ENCODE results near the gene IQSEC3.
"Not testable (repeated sequence)": the region's sequence is repeated elsewhere in the genome, so short reads cannot be mapped to it uniquely, and the experiment has no call there.

The IQSEC3 gene

GRCh38 chr12:53735-54730, 12.5 kb upstream of the IQSEC3 start:
- no peak for DNase-seq

DNA sequence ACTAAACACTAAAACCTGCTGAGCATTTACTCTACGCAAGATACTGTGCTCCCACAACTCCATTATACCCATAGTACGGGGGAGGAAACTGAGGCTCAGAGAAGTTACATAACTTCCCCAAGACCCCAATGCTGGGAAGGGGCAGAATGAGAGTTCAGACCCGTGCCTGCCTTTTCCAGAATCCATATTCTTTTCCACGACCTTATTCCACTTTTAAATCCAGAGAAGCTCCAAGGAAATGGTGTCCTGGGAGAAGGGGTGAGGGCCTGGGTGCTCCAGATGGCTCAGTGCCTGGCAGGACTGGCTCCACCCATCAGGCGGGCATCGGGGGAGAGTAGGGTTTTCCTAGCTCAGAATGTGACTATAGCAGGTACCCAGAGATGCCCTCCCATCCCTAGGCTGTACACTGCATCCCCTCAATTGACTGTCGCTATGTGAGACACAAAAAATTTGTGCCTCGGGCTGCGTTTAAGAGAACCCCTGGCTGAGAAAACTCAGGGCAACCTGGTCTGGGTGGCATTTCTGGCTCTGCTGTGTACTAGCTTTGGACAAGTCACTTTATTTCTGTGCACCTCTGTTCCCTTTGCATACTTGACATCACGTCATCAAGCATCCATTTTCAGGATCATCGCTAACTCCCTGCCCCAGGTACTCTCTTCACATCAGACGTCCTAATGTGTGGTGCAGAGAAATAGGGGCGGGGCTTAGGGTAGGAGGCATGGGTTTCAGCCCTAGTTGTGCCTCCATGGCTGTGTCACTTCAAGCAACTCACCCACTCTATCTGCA, 11.6 kb upstream of the IQSEC3 start:
- DNase-seq: no peak

DNA sequence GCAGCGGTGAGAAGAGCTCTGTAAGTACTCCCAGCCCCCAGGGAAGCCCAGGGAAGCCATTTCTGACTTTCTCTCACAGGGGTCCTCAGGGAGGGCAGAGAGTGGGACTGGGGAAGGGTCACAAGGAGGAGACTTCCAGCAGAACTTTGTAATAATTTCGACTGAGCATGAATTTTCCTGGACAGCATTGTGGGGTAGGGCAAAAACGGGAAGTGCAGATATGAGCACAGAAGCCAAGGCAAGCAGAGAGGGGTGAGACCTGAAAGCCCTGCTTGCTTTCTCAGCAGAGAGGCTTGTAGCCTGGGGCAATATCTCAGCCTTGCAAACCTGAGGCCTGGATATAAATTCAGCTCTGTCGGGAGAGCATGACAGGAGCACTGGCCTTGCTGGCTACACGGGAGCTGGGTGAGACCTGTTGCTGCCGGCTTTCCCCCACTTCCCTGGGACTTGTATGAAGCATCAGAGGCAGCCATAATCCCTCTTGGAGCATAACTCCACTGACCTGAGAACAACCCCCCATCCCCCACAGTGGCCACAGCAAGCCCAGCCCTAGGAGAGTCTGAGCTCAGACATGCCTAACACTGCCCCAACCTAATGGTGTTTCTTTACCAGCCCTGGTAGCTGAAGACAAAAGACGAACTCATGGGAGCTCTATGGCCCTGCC, 9.8 kb upstream of the IQSEC3 start:
- DNase-seq: peak; percentile 15

DNA sequence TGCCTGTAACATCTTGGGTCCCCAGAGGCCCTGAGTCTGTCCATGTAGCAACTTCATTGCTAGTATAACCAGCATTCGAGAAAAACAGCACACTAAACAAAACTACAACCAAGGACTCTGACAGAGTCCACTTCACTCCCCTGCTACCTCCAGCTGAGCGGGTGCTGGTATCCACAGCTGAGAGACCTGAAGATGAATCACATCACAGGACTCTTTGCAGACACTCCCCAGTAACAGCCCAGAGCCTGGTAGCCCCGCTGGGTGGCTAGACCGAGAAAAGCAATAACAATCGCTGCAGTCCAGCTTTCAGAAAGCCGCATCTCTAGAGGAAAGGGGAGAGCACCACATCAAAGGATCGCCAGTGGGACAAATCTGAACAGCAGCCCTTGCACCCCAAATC, 9.0 kb upstream of the IQSEC3 start:
- no peak for DNase-seq

DNA sequence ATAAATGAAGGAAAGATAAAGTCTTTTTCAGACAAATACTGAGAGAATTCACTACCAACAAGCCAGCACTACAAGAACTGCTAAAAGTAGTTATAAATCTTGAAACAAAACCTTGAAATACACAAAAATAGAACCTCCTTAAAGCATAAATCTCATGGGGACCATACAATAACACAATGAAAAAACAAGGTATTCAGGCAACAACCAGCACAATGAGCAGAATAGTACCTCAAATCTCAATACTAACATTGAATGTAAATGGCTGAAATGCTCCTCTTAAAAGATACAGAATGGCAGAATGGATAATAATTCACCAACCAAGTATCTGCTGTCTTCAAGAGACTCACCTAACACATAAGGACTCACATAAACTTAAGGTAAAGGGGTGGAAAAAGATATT, 7.7 kb upstream of the IQSEC3 start:
- no peak for DNase-seq

- not testable (repeated sequence) for DNase-seq
These were observed 4.7 kb upstream of the IQSEC3 start for GRCh38 chr12:61845-62244.

- DNase-seq: peak; percentile 50
These were observed 990 bp upstream of the IQSEC3 start for GRCh38 chr12:65491-66063.

- DNase-seq: not testable (repeated sequence)
These were observed 376 bp downstream of the IQSEC3 start for GRCh38 chr12:66782-67504.

DNA sequence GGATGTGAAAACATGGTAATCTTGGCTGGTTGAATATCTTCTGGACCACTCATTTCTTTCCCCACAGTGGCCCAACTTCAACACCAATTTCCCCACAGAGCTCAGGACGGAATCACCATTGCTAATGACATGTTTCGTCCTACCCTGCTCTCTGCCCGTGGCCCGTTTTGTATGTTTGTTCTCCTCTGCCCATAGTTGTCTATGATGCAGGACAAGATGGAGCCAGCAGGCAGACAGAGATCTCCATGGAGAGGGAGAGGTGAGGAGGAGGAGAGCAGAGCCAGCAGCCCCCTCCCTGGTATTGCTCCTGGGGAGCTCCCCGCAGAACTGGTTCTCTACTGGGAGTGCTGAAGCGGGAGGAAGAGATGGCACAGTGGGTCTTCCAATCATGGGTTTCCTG, 3.1 kb downstream of the IQSEC3 start:
- DNase-seq: not testable (repeated sequence)

DNA sequence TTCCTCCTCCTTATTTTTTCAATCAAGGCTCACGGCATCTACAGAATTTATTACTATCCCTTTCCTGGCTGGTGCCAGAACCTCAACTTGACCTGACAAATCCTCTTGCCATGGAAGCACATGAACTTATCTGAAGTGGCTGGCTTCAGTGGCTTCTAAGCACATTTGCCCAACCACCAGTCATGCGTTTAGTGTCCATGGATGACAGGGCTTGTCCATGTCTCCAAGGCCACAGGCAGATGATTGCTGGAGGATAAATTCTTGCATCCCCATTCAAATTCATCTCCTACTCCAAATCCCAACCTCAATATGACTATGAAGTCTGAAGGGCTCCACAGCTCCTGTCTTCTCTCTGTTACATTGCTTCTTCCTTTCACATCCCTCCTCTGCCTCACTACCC, 4.0 kb downstream of the IQSEC3 start:
- DNase-seq: not testable (repeated sequence)

DNA sequence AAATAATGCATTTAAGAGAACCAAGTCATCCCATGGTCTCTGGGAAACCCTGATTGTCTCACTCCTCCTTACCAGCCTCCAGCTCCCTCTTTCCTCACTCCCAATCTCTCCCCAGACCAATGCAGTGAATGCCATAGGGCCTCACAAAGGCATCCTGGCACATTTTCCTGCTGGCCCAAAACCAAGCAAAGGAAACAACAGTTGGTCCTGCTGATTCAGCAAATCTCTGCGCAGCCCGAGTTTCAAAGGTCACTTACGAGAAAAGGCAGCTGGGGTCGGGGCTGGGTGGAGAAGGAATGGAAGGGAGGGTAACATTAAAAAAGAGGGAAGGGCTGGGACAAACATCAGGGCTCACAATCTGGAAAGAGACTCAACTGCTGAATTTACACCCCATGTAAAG, 5.5 kb downstream of the IQSEC3 start:
- not testable (repeated sequence) for DNase-seq

DNA sequence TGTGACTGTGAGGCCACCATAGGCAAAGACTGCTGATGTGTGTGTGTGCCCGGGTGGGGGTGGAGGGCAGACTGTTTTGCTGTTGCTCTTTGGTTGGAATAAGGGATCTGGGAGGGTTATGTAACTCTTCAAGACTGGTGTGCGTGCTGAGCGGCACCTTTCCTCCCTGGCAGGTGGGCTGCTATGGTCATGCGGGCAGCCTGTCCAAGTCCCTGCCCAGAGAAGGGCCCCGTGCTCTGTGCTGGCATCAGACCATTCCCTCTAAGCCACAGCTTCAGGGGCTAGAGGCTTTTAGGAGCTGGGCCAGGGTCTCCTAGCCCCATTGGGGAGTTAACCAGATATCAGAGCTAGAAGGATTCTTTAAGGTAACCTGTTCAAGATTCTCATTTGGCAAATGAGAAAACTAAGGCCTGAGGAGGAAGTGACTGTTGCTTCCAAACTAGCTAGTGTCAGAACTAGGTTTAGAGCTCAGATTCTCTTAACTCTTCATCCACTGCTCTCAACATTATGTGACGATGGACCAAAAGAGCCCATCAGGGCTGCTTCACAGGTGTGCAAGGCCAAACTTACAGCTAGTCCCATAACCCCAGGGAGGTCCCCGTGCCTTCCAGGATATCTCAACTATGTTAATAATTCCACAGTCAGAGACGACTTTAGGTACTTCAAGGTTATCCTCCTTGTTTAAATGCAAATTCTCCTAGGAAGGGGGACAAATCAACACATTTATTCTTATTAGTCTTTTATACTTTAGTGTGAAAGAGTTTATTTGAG, 8.0 kb downstream of the IQSEC3 start:
- DNase-seq: not testable (repeated sequence)

- not testable (repeated sequence) for DNase-seq
These were observed 9.0 kb downstream of the IQSEC3 start for GRCh38 chr12:75541-75940.

DNA sequence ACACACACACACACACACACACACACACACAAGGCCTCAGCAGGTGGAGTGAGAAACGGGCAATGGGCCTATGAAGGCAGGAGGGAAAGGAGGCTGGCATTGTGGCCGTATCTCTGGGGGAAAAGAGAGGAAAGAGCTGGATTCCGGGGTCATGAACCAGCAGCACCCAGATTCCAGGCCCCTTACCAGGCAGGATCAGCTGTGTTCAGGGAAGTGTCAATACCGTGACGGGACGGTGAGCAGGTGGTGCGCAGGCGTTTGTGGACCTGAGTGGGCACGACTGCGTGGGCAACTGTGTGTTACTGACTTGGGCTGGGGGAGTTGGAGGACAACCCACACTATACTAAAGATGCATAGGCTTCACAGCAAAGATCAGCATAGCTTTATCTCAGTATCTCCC, 9.5 kb downstream of the IQSEC3 start:
- not testable (repeated sequence) for DNase-seq

DNA sequence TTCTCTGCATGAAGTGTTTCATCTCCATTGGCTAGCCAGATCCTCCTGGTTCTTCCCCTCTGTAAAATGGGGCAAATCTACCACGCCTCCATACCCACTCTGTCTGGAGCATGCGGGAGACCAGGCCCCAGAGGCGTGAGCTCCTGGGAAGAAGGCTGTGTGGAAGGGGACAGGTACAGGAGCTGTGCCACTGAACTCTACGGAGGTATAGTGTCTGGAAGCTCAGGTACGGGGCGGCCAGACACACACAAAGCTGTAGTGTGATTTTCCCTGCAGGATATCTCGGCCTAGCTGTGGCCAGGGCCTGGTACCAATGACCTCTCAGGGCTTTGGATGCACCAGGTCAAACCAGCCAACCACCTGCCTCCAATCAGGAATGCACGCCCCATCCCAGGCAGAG, 10.0 kb downstream of the IQSEC3 start:
- not testable (repeated sequence) for DNase-seq

- DNase-seq: not testable (repeated sequence)
These were observed 10.6 kb downstream of the IQSEC3 start for GRCh38 chr12:77101-77719.

GRCh38 chr12:77769-78383, 11.3 kb downstream of the IQSEC3 start:
- not testable (repeated sequence) for DNase-seq

DNA sequence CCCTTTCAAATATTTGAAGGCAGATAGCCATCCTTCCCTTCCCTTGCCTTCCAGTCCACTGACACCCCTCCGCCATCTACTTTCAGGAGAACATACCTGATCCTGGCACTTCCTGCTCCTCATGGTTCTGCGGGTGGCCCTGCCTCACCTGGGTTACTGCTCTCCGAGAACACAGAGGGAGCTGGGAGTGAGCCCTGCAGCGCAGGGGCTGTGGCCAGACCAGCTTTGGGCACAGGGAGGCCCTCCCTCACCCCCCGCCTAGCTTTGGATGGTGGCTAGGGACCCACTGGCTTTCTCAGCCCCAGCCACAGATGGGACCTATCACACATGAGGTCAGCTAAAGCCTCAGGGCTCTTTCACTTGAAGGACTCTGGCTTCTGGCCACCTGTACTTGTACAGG, 12.4 kb downstream of the IQSEC3 start:
- DNase-seq: no peak

DNA sequence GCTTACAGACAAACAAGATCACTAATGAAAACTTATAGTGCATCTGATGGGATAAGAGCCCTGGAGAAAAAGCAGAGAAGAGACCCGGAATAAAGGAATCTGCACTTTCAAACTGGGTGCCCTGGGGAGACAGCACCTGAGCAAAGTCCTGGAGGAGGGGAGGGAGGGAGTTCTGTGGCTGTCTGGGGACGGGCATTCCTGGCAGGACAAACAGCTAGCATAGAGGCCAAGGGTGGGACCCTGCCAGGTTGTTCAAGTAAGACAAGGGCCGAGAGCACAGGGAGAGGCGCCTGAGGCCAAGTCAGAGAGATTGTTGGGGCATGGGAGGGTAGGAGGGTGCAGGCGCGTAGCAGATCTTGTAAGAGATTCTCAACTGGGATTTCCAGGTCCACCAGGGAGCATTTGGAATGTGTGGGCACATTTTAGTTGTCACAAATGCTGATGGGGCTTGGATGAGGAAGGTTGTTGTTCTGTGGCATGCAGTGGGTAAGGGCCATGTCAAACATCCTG, 14.2 kb downstream of the IQSEC3 start:
- no peak for DNase-seq

- DNase-seq: no peak
These were observed 16.2 kb downstream of the IQSEC3 start for GRCh38 chr12:82740-83139.
